ENCODE data around the gene PLEKHJ1.
A peak's percentile ranks its signal among the peaks of the same experiment; 100 is the strongest.
"Not testable (repeated sequence)": the region's sequence is repeated elsewhere in the genome, so short reads cannot be mapped to it uniquely, and the experiment has no call there.

PLEKHJ1 gene, protein sequence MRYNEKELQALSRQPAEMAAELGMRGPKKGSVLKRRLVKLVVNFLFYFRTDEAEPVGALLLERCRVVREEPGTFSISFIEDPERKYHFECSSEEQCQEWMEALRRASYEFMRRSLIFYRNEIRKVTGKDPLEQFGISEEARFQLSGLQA

DNA sequence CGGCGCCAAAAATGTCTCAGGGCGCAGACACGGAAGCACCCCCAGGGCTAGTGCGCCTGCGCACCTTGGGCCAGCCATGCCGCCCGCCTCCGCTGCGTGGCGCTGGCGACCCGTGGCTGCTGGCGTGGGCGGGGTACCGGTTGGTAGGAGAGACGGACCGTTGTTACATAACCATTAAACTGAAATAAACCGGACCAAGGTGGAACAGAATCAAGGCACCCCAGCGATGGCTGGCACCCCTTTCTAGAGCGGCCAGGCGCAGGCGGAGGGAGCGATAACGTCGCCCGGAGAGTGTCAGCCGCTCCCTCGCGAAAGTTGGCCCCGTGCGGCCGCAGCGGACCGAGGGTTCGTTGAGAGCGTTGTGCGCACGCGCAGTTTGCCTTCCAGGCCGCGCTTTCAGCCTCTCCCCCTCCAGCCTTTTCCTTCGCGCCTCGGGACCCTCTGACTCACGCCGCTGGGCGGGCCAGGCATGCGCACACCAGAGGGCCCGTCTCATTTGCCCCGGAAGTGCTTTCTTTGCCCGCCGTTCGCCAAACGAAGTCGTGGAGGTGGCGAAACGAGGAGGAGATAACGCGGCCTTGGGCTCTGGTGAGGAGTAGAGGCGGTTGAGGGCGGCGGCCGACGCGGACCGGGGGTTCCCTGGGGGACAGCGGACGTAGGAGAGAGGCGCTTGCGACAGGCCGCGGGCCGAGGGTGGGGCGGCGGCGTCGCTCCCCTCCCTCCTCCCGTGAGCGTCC, at the start of gene PLEKHJ1, which contains the start of gene SF3A2:
Gene PLEKHJ1 (minus strand): TSS at position 16 of the 737 bp plus-strand sequence. CDS start 81 bp downstream, outside the sequence.
Gene SF3A2 (plus strand): TSS at position 511 of the 737 bp plus-strand sequence. CDS start 6,595 bp downstream, outside the sequence.
- DNase-seq: peak; percentile 92

DNA sequence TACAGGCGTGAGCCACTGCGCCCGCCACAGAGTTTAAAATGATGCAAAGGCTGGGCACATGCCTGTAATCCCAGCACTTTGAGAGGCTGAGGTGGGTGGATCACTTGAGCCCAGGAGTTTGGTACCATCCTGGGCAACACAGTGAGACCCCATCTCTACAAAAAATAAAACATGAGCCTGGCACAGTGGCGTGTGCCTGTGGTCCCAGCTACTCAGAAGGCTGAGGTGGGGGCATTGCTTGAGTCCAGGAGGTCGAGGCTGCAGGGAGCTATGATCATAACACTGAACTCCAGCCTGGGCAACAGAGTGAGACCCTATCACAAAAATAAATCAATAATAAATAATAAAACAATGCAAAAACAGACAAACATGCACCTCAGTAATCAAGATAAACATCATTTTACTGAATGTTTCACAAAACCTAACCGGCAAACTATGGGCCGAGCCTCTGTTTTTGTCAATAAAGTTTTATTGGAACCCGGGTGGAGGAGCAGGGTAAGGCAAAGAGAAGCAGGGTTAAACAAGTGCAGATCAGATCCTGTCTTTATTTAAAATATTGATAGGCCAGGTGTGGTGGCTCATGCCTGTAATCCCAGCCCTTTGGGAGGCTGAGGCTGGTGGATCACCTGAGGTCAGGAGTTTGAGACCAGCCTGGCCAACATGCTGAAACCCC, 47.8 kb upstream of the PLEKHJ1 start:
- DNase-seq: no peak

DNA sequence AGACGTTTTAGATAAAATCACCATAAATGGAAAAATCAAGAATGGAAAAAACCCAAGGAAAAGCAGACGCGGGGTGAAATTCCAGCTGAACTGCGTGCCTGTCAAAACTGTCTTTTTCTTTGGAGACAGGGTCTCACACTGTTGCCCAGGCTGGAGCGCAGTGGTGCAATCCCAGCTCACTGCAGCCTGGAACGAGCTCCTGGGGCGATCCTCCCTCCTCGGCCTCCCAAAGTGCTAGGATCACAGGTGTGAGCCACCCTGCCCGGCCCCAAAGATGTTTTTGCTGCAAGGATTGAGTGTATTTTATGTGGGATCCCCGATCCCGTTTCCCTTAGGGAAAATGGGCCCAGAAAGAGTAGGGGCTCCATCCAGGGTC, 46.7 kb upstream of the PLEKHJ1 start:
- DNase-seq: no peak

DNA sequence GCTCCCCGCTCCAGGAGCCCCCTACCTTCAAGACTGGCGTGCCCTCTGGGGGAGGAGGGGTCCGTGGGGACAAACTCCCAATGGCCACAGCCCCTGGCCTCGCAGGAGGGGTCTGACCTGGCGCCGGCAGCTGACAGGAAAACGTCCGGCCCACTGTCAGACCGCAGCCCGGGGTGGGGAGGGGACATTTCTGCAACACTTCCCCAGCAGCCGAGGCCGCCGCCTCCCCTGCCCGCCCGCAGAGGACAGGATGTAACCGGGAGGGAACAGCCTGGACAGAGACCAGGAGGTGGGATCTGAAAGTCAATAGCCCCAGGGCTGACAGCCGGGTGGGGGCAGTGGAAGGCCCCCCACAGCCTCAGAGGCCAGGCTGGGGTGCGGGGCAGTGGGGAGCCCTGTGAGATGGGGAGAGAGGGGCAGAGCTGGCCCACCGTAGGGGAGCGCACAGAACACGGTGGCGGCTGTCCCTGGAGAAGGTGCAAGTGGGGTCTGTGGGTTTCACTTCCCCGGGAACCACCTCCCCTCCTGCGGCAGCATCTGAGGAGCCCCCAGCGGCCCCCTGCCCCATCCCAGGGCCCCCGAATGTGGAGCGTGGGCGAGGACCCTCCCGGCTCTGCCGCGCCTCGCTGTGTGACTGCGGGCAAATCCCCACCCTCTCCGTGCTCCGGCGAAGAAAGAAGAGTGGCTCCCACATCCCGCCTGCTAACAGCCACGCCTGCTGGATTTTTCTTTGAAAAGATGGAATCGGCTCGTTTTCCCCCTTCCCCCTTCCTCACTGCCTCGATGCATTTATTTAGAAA, 46.1 kb upstream of the PLEKHJ1 start, which contains the start of gene PEAK3:
Gene PEAK3 (minus strand): TSS at position 114 of the 800 bp plus-strand sequence. CDS start 1,244 bp downstream, outside the sequence.
- DNase-seq: no peak

DNA sequence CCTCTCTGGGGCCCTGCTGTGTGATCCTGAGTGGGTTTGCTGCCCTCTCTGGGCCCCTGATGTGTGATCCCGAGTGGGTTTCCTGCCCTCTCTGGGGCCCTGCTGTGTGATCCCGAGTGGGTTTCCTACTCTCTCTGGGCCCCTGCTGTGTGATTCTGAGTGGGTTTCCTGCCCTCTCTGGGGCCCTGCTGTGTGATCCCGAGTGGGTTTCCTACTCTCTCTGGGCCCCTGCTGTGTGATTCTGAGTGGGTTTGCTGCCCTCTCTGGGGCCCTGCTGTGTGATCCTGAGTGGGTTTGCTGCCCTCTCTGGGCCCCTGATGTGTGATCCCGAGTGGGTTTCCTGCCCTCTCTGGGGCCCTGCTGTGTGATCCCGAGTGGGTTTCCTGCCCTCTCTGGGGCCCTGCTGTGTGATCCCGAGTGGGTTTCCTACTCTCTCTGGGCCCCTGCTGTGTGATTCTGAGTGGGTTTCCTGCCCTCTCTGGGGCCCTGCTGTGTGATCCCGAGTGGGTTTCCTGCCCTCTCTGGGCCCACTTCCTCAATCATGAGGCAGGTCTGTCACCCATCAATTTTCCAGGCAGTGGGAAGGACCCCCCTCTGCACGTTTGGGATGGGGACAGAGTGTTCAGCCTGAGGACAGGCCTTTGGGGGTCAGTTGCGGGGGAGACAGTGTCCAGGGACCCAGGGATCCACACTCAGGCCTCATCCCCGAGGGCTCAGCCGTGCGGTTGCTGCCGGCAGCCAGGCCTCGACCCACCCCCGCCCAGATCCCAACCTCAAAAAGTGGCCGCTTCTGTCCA, 45.3 kb upstream of the PLEKHJ1 start:
- DNase-seq: not testable (repeated sequence)

DNA sequence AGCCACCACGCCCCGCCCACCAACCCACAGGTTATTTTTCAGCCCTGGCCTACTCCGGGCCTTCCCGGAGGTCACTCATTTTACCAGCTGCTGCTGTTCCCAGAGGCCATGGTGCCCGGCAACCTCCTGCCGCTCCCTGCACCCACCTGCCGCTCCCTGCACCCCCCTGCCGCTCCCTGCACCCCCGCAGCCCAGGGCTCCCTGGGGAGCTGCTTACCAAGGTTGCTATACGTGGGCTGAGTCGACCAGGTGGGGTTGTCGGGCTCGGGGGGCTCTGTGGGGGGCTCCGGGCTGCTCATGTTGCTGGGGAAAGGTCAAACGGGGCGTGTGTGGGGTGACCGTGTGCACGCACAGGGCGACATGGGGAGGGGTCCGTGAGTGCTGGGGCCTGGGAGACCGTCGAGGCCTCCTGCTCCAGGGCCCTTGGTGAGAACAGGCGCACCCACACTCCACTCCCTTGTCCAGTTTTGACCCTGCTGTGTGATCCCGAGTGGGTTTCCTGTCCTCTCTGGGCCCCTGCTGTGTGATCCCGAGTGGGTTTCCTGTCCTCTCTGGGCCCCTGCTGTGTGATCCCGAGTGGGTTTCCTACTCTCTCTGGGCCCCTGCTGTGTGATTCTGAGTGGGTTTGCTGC, 44.6 kb upstream of the PLEKHJ1 start:
- DNase-seq: no peak

DNA sequence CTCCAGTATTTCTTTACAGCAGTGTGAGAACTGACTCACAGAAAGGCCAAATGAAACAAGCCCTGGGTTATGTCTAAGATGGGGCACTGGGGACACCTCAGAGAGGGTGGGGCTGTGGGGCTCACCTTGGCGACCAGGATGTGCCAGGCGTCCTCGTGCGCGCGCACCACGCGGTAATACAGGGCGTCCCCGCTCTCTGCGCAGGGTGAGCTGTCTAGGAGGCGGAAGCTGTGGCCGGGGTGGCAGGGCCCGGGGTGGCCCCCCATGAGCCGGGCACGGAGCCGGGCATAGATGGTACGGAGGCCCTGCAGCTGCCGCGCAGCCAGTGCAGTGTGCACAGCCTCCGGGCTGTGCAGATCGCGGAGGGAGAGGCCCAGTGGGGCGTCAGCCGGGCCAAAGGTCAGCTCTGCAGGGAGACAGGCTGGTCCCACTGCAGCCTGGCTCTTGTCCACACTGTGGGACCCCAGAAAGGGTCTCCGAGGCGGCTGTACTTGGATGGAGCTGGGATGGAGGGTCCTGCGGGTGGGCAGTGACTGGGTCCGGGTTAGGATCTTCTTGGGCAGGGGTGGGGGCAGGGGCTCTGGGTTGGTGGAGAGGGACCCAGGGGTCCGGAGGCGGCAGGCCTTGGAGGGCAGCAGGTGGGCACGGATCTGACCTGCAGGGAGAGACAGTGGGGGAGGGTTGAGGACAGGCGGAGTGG, 42.5 kb upstream of the PLEKHJ1 start:
- DNase-seq: no peak

DNA sequence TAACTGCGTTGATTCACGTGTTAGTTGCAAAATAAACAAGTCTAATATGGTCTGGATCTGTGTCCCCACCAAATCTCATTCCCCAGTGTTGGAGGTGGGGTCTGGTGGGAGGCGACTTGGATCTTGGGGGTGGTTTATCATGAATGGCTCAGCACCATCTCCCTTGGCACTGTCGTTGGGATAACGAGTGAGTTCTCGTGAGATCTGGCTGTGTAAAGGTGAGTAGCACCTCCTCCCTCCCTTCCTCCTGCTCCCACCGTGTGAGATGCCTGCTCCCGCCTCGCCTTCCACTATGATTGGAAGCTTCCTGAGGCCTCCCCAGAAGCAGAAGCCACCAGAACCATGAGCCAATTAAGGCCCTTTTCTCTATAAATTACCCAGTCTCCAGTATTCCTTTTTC, 41.0 kb upstream of the PLEKHJ1 start:
- DNase-seq: no peak

- no peak for DNase-seq
These were observed 40.4 kb upstream of the PLEKHJ1 start for GRCh38 chr19:2276429-2276986.

DNA sequence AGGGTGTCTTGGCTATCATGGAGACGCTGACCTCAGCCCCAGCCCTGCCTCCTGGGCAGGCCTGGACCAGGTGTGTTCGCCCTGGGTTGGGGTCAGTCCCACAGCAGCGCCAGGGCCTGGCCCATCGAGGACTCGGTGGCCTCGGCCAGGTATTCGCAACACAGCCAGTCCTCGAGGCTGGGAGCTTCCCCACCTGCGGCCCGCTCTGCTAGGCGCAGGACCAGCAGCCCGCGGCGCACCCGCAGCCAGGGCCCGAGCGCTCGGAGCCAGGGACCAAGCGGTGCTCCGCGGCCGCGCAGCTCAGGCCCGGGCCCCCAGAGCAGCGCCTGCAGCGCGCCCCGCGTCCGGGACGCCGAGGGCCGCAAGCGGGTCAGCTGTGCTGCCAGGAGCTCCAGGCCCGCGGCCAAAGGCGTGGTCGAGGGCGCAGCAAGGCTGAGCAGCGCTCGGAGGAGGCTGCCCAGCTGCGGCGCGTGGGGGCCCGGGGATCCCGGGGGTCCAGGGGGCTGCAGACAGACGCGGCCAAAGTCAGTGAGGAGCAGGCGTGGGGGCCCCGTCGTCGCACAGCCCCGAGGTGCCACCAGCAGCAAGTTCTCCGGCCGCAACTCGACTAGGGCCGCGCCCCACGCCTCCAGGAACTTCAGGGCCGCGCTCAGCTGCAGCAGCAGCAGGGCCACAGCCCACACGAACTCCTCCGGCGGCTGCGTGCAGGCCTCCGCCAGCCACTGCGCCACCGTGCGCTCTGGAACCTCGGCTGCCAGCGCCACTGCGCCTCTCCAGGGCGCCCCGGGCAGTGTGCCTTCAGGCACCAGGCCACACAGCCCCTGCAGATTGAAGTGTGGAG, 39.7 kb upstream of the PLEKHJ1 start:
- DNase-seq: no peak

GRCh38 chr19:2274931-2275535, 38.9 kb upstream of the PLEKHJ1 start:
- no peak for DNase-seq

- no peak for DNase-seq
These were observed 38.1 kb upstream of the PLEKHJ1 start for GRCh38 chr19:2274185-2274711.

GRCh38 chr19:2273356-2274184, 37.4 kb upstream of the PLEKHJ1 start:
- no peak for DNase-seq

GRCh38 chr19:2271234-2272103, 35.3 kb upstream of the PLEKHJ1 start:
- no peak for DNase-seq

GRCh38 chr19:2270423-2271233, 34.5 kb upstream of the PLEKHJ1 start:
- no peak for DNase-seq

DNA sequence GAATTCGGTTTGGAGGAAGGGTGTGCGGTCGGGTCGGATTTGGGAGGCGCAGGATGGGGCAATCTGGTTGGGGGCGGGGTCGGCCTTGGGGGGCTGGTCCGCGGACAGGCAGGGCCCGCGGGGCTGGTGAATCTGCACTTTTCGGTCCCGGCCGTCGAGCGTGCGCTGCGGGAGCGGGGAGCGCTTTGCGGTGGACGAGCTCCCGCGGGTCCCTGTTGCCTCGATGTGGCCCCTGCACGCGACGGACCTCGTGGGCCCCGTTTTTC, 34.0 kb upstream of the PLEKHJ1 start:
- no peak for DNase-seq
